Activated B cell treated with CpG ODN at 0.5 μM for 24 hours (primary cell): ENCODE results near the gene ARFGEF2. TPM values are rescaled to one million over a fixed set of nuclear protein-coding genes. Genes with fewer than 3 reads are reported as not detected.

Experiments used
- ATAC-seq: fragments of 200-7000 bp; cut with Tn5 transposase; one replicate; pipeline ENCODE4 v1.10.0; 2021; ENCODE audit warnings: low read depth, mild to moderate bottlenecking, moderate library complexity
- CTCF ChIA-PET: fragments of 350-600 bp; sonication (Branson Sonifier 250); formaldehyde crosslinking; loops from one replicate; lab custom pipeline; 2021; ENCODE audit warnings: antibody characterized with exemption; lab: Charles Lee
- POLR2A ChIA-PET: fragments of 350-600 bp; sonication (Branson Sonifier 250); formaldehyde crosslinking; loops from one replicate; lab custom pipeline; 2021; ENCODE audit warnings: antibody characterized with exemption; lab: Charles Lee
- DNase-seq: peaks from one replicate; pipeline ENCODE4 v3.0.0; 2022
- H3K27ac Mint-ChIP-seq: one replicate; pipeline ENCODE4 v1.8.0; 2020; ENCODE audit warnings: mixed read lengths
- H3K27me3 Mint-ChIP-seq: one replicate; pipeline ENCODE4 v1.8.0; 2021; ENCODE audit warnings: mixed read lengths
- H3K36me3 Mint-ChIP-seq: one replicate; pipeline ENCODE4 v1.8.0; 2021; ENCODE audit warnings: low read depth, mixed read lengths
- H3K4me1 Mint-ChIP-seq: one replicate; pipeline ENCODE4 v1.8.0; 2021; ENCODE audit warnings: mixed read lengths
- H3K4me3 Mint-ChIP-seq: one replicate; pipeline ENCODE4 v1.8.0; 2020; ENCODE audit warnings: mild to moderate bottlenecking, mixed read lengths
- H3K9me3 Mint-ChIP-seq: one replicate; pipeline ENCODE4 v1.8.0; 2020; ENCODE audit warnings: mixed read lengths
- intact Hi-C: fragments of 100-400 bp; cut with micrococcal nuclease; formaldehyde crosslinking; loops from one replicate; pipeline ENCODE4 v1.15.1; 2024
- total RNA-seq: library from RNA; stranded (reverse); gene quantifications from 2 replicates; pipeline ENCODE4 v1.2.3, GENCODE V29; 2022
- TF ChIP-seq, protein P1 (sequence below): fragments of 200-600 bp; IDR thresholded peaks from one replicate; pipeline ENCODE4 v1.8.0; 2022; ENCODE audit warnings: antibody characterized with exemption, mild to moderate bottlenecking

The ARFGEF2 gene
- total RNA-seq, 1 donor from 2014 or later = 39.0 TPM

DNA sequence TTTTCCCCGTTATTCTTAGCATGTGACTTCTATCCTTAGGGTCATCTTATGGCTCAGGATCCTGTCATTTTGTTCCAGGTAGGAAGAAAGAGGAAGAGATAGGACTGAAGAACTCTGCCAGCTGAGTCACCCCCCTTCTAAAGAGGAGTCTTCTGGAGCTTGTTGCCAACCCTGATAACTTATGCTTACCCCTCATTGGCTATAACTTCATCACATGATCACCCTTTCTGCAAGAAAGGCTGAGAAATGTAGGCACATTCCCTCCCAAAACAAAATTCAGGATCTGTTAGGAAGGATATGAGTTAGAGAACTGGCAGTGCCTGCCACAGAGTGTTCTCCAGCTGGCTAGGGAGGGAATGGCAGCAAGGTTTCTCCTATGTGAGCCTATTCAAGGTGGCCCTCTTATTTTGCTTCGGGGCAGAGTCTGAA lies 35.6 kb downstream of the ARFGEF2 start:
- Mint-ChIP-seq H3K27me3 (no peaks in the 10 kb centered on the region), H3K27ac (no peak overlapping the region), H3K4me1 (no peaks in the 10 kb centered on the region), H3K4me3 (no peak overlapping the region), H3K36me3 (peaks cover 71% of the 10 kb centered on the region), H3K9me3 (no peaks in the 10 kb centered on the region)
- no peak for ATAC-seq
- no peak for DNase-seq
- CTCF ChIA-PET = no interaction called here
- intact Hi-C loops = no loop called here
- POLR2A ChIA-PET = no interaction called here
- TF ChIP-seq, protein P1, sequence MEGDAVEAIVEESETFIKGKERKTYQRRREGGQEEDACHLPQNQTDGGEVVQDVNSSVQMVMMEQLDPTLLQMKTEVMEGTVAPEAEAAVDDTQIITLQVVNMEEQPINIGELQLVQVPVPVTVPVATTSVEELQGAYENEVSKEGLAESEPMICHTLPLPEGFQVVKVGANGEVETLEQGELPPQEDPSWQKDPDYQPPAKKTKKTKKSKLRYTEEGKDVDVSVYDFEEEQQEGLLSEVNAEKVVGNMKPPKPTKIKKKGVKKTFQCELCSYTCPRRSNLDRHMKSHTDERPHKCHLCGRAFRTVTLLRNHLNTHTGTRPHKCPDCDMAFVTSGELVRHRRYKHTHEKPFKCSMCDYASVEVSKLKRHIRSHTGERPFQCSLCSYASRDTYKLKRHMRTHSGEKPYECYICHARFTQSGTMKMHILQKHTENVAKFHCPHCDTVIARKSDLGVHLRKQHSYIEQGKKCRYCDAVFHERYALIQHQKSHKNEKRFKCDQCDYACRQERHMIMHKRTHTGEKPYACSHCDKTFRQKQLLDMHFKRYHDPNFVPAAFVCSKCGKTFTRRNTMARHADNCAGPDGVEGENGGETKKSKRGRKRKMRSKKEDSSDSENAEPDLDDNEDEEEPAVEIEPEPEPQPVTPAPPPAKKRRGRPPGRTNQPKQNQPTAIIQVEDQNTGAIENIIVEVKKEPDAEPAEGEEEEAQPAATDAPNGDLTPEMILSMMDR = no peak

DNA sequence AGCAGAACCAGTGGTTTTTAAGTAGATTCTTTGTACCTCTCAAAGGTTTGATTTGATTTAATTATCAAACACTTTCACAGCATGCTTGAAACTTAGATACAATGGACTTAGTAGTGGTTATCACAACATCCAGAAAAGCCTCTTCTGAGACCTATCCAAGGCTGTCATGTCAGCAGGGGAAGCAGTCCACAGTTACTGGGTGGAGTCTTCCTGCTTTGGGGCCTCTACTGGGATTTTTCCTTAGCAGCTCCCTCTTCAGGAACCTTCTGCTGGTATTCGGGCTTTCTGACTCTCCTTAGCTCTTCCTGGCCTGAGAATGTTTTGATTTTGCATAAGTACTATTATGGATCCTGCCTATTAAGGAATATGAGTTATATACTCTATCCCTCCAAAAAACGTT lies 36.0 kb downstream of the ARFGEF2 start:
- H3K4me1 Mint-ChIP-seq = no peaks in the 10 kb centered on the region
- ChIA-PET CTCF (no interaction called here), POLR2A (no interaction called here)
- DNase-seq (no peak), ATAC-seq (no peak)
- H3K9me3 Mint-ChIP-seq = no peaks in the 10 kb centered on the region
- TF ChIP-seq, protein P1 = no peak
- intact Hi-C loops = no loop called here
- H3K4me3 Mint-ChIP-seq = no peak overlapping the region
- no peaks in the 10 kb centered on the region for H3K27me3 Mint-ChIP-seq
- no peak overlapping the region for H3K27ac Mint-ChIP-seq
- peaks cover 68% of the 10 kb centered on the region for H3K36me3 Mint-ChIP-seq

DNA sequence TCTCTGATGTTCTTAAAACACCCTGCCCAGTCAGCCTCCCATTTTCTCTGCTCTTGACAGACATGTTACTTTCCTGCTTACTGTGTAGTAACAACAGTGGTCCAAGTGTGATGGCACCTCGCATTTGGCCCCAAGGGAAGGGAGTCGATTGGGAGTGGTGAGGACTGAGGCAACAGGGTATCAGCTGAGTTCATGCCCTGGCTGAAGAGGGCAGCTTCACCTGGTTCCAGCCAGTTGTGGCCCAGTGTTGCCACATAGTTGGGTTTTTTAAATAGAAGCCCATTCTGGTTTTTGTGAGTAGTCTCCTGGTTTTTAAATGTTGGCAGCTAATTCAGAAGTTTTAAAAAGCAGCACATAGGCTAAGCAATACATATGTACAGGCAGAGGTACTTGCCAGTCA lies 37.2 kb downstream of the ARFGEF2 start:
- intact Hi-C loops = no loop called here
- Mint-ChIP-seq H3K36me3 (peaks cover 69% of the 10 kb centered on the region), H3K27me3 (no peaks in the 10 kb centered on the region), H3K27ac (no peak overlapping the region), H3K9me3 (no peaks in the 10 kb centered on the region), H3K4me1 (no peaks in the 10 kb centered on the region), H3K4me3 (no peak overlapping the region)
- ChIA-PET CTCF (no interaction called here), POLR2A (interaction anchor here (0.6 kb wide), 1 partner anchor 38 kb away, joined by 7 read pairs; no protein-coding TSS in a partner anchor)
- TF ChIP-seq, protein P1 = no peak
- no peak for ATAC-seq
- DNase-seq = no peak

DNA sequence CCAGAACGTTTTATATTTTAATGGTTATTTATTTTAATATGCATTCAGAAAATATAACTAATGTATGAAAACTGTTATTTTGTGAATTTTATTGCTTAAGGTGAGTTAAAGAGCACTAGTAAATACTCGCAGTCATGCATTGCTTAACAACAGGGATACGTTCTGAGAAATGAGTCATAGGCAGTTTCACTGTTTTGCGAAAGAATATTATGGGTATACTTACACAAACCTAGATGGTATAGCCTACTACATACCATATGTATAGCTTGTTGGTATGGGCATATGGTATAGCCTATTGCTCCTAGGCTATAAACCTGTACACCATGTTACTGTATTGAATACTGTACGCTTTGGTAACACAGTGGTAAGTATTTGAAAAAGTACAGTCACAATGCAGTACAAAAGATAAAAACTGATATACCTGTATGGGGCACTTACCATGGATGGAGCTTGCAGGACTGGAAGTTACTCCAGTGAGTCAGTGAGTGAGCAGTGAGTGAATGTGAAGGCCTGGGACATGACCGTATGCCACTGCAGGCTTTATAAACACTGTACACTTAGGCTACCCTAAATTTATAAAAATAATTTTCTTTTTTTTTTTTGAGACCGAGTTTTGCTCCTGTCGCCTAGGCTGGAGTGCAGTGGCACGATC lies 38.5 kb downstream of the ARFGEF2 start:
- DNase-seq = no peak
- Mint-ChIP-seq H3K36me3 (peaks cover 68% of the 10 kb centered on the region), H3K4me1 (no peaks in the 10 kb centered on the region), H3K9me3 (no peaks in the 10 kb centered on the region), H3K27ac (no peak overlapping the region), H3K27me3 (no peaks in the 10 kb centered on the region), H3K4me3 (no peak overlapping the region)
- TF ChIP-seq, protein P1 = no peak
- CTCF ChIA-PET = no interaction called here
- ATAC-seq = no peak
- intact Hi-C loops = no loop called here
- POLR2A ChIA-PET = no interaction called here

DNA sequence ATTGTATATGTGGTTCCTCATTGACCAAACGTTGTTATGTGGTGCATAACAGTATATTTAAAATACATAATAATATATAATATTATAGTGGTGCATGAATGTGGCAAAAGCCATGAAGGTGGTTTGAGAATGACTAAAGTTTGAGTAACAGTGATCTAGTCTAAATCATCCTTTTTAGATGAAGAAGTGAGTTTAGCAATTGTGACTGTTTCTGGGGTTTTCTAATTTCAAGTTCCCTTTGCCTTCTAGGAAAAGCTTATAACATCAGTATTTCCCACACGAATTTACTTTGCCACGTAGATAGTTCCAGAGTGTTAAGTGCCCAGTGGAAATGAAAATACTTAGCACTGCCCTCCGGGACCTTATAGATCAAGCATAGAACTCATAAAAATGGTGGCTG lies 40.9 kb downstream of the ARFGEF2 start:
- TF ChIP-seq, protein P1 = no peak
- ChIA-PET CTCF (interaction anchor here (0.6 kb wide), 1 partner anchor 58 kb away, joined by 3 read pairs; no protein-coding TSS in a partner anchor), POLR2A (no interaction called here)
- H3K4me3 Mint-ChIP-seq = no peak overlapping the region
- DNase-seq = no peak
- no peak overlapping the region for H3K27ac Mint-ChIP-seq
- ATAC-seq = no peak
- H3K9me3 Mint-ChIP-seq = no peaks in the 10 kb centered on the region
- H3K36me3 Mint-ChIP-seq = peaks cover 67% of the 10 kb centered on the region
- no peaks in the 10 kb centered on the region for H3K27me3 Mint-ChIP-seq
- H3K4me1 Mint-ChIP-seq = no peaks in the 10 kb centered on the region
- intact Hi-C loops = no loop called here
